ENCODE results near the gene CES1.
"Not testable (repeated sequence)": the region's sequence is repeated elsewhere in the genome, so short reads cannot be mapped to it uniquely, and the experiment has no call there.

CES1 gene

DNA sequence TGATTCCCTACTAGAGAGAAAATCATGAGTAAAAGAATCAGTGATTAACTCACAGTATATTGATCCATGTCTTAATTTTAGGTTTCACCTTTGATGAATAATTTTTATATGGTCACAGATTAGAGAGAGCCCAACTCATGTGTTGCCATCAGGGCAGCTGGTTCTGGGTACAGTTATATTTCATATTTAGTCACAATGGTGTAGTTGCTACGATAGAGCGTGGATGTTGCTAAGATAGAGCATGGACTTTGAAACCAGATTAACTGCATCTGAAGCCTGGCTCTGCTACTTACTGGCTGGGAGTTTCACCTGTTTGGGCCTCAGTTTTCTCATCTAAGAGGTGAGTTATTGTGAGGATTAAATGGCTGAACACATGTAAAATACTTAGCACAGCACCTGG, 18.7 kb downstream of the CES1 start:
- H3K27ac ChIP-seq (ENCODE audit: low read depth, low read length); H3K9ac ChIP-seq (ENCODE audit: low read length); H3K36me3 ChIP-seq (ENCODE audit: control insufficient read depth, insufficient read depth, low read length); H3K4me1 ChIP-seq (ENCODE audit: control insufficient read depth, insufficient read depth, low read length); H3K4me3 ChIP-seq (ENCODE audit: low read depth, low read length); H3K9me3 ChIP-seq (ENCODE audit: control insufficient read depth, insufficient read depth, low read depth, low read length): not testable (repeated sequence)
- H3K27me3 ChIP-seq (ENCODE audit: control insufficient read depth, insufficient read depth, low read length) = peaks cover 25% of the 10 kb centered on the region

DNA sequence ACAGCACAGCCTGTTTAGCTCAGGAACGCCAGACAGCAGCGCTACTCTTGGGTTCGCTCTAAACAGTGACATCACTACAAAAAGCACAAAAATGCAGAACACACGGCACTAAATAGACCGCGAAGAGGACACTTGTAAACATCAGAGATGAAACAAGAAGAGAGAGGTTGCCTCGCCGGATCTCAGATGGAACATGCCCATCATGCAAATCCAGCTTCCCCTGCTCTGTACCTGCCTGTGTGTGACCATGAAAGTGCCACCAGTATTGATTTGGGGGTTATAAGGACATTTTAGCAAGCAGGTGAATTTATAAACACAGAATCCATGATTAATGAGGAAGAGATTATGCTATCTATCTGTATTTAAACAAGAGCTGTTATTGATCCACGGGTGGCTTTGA, 19.2 kb downstream of the CES1 start:
- not testable (repeated sequence) for H3K4me3 ChIP-seq (ENCODE audit: low read depth, low read length); H3K4me1 ChIP-seq (ENCODE audit: control insufficient read depth, insufficient read depth, low read length); H3K36me3 ChIP-seq (ENCODE audit: control insufficient read depth, insufficient read depth, low read length); H3K27ac ChIP-seq (ENCODE audit: low read depth, low read length); H3K9me3 ChIP-seq (ENCODE audit: control insufficient read depth, insufficient read depth, low read depth, low read length); H3K9ac ChIP-seq (ENCODE audit: low read length)
- H3K27me3 ChIP-seq (ENCODE audit: control insufficient read depth, insufficient read depth, low read length) = peaks cover 26% of the 10 kb centered on the region

GRCh38 chr16:55812951-55813350, 19.9 kb downstream of the CES1 start:
- H3K9me3 ChIP-seq (ENCODE audit: control insufficient read depth, insufficient read depth, low read depth, low read length) = no peaks in the 10 kb centered on the region
- no peak overlapping the region for H3K9ac ChIP-seq (ENCODE audit: low read length)
- H3K36me3 ChIP-seq (ENCODE audit: control insufficient read depth, insufficient read depth, low read length) = no peaks in the 10 kb centered on the region
- no peaks in the 10 kb centered on the region; the same call in 1 of the 2 replicates for H3K4me1 ChIP-seq (ENCODE audit: control insufficient read depth, insufficient read depth, low read length)
- H3K27ac ChIP-seq (ENCODE audit: low read depth, low read length) = no peak overlapping the region
- H3K4me3 ChIP-seq (ENCODE audit: low read depth, low read length) = no peak overlapping the region
- H3K27me3 ChIP-seq (ENCODE audit: control insufficient read depth, insufficient read depth, low read length) = peaks cover 24% of the 10 kb centered on the region

DNA sequence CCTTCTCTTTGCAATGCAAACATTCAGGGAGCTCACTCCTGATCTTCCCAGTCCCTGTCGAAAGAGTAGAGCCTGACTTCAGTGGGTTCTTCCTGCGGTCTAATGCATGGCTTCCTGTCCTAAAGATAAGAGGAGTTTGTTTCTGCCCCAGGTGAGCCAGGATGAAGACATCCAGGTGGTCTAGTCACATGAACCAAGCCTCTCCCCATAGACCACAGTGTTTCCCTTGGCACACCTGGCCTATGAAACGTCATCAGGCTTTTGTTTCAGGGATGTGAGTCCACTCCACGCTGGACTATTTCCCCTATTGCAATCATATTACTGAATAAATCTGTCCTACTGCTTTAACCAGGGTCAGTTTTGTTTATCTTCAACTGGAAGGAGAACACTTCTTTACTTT, 21.1 kb downstream of the CES1 start:
- no peaks in the 10 kb centered on the region for H3K9me3 ChIP-seq (ENCODE audit: control insufficient read depth, insufficient read depth, low read depth, low read length)
- no peaks in the 10 kb centered on the region; the same call in 1 of the 2 replicates for H3K4me1 ChIP-seq (ENCODE audit: control insufficient read depth, insufficient read depth, low read length)
- no peak overlapping the region for H3K9ac ChIP-seq (ENCODE audit: low read length)
- peaks cover 16% of the 10 kb centered on the region for H3K27me3 ChIP-seq (ENCODE audit: control insufficient read depth, insufficient read depth, low read length)
- H3K4me3 ChIP-seq (ENCODE audit: low read depth, low read length) = no peak overlapping the region
- H3K27ac ChIP-seq (ENCODE audit: low read depth, low read length) = no peak overlapping the region
- no peaks in the 10 kb centered on the region for H3K36me3 ChIP-seq (ENCODE audit: control insufficient read depth, insufficient read depth, low read length)

- no peaks in the 10 kb centered on the region for H3K9me3 ChIP-seq (ENCODE audit: control insufficient read depth, insufficient read depth, low read depth, low read length)
- no peak overlapping the region for H3K27ac ChIP-seq (ENCODE audit: low read depth, low read length)
- H3K4me3 ChIP-seq (ENCODE audit: low read depth, low read length) = no peak overlapping the region
- H3K4me1 ChIP-seq (ENCODE audit: control insufficient read depth, insufficient read depth, low read length) = no peaks in the 10 kb centered on the region; the same call in 1 of the 2 replicates
- peaks cover 16% of the 10 kb centered on the region for H3K27me3 ChIP-seq (ENCODE audit: control insufficient read depth, insufficient read depth, low read length)
- no peaks in the 10 kb centered on the region for H3K36me3 ChIP-seq (ENCODE audit: control insufficient read depth, insufficient read depth, low read length)
- H3K9ac ChIP-seq (ENCODE audit: low read length) = no peak overlapping the region
These were observed 22.4 kb downstream of the CES1 start for GRCh38 chr16:55810451-55810961.

DNA sequence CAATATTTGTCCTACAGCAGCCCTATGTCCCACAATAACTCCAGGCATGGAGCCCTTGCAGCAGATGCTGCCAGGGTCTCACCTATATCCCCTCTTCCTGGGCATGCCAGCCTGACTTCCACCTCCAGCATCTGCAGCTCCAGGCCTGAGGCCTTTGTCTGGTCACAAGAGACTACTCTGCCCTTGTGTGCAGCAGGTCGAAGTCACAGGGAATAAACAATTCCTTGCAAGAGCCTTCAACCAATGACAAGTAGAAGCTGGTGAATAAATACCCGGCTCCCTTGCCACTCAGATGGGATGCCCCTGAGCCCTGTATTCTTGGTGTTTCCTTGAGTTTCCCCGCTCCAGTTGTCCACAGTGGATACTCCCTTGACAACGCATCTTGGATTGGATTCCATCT, 23.0 kb downstream of the CES1 start:
- Histone ChIP-seq H3K9me3 (ENCODE audit: control insufficient read depth, insufficient read depth, low read depth, low read length) (no peaks in the 10 kb centered on the region), H3K36me3 (ENCODE audit: control insufficient read depth, insufficient read depth, low read length) (no peaks in the 10 kb centered on the region), H3K27me3 (ENCODE audit: control insufficient read depth, insufficient read depth, low read length) (peaks cover 16% of the 10 kb centered on the region), H3K4me3 (ENCODE audit: low read depth, low read length) (no peak overlapping the region), H3K9ac (ENCODE audit: low read length) (no peak overlapping the region), H3K4me1 (ENCODE audit: control insufficient read depth, insufficient read depth, low read length) (no peaks in the 10 kb centered on the region; the same call in 1 of the 2 replicates), H3K27ac (ENCODE audit: low read depth, low read length) (no peak overlapping the region)

DNA sequence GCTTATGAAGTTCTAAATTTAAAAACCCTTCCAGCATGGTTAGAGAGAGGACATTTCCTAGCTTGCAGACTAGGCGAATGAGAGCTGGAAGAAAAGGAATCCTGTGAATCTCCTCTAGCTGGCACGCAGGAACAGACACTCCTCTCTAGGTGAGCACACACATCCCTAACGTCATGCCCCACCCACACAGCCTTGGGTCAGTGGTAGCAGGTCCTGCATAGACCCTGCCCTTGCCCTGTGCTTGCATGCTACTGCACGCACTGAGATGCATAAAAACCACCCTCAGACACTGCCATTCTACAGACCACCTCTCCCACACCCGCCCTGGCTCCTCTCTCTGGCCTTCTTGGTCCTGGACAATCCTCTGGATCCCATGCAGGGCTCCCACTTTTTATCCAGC, 23.5 kb downstream of the CES1 start:
- H3K4me1 ChIP-seq (ENCODE audit: control insufficient read depth, insufficient read depth, low read length) = no peaks in the 10 kb centered on the region; the same call in 1 of the 2 replicates
- H3K27ac ChIP-seq (ENCODE audit: low read depth, low read length) = no peak overlapping the region
- no peak overlapping the region for H3K9ac ChIP-seq (ENCODE audit: low read length)
- H3K9me3 ChIP-seq (ENCODE audit: control insufficient read depth, insufficient read depth, low read depth, low read length) = no peaks in the 10 kb centered on the region
- no peak overlapping the region for H3K4me3 ChIP-seq (ENCODE audit: low read depth, low read length)
- H3K36me3 ChIP-seq (ENCODE audit: control insufficient read depth, insufficient read depth, low read length) = no peaks in the 10 kb centered on the region
- H3K27me3 ChIP-seq (ENCODE audit: control insufficient read depth, insufficient read depth, low read length) = peaks cover 16% of the 10 kb centered on the region

GRCh38 chr16:55808286-55808685, 24.6 kb downstream of the CES1 start:
- H3K9ac ChIP-seq (ENCODE audit: low read length); H3K4me1 ChIP-seq (ENCODE audit: control insufficient read depth, insufficient read depth, low read length); H3K4me3 ChIP-seq (ENCODE audit: low read depth, low read length); H3K27ac ChIP-seq (ENCODE audit: low read depth, low read length); H3K9me3 ChIP-seq (ENCODE audit: control insufficient read depth, insufficient read depth, low read depth, low read length); H3K36me3 ChIP-seq (ENCODE audit: control insufficient read depth, insufficient read depth, low read length): not testable (repeated sequence)
- peaks cover 16% of the 10 kb centered on the region for H3K27me3 ChIP-seq (ENCODE audit: control insufficient read depth, insufficient read depth, low read length)

- H3K27ac ChIP-seq (ENCODE audit: low read depth, low read length); H3K9ac ChIP-seq (ENCODE audit: low read length); H3K36me3 ChIP-seq (ENCODE audit: control insufficient read depth, insufficient read depth, low read length): not testable (repeated sequence)
These were observed 27.8 kb downstream of the CES1 start for GRCh38 chr16:55805104-55805503.

DNA sequence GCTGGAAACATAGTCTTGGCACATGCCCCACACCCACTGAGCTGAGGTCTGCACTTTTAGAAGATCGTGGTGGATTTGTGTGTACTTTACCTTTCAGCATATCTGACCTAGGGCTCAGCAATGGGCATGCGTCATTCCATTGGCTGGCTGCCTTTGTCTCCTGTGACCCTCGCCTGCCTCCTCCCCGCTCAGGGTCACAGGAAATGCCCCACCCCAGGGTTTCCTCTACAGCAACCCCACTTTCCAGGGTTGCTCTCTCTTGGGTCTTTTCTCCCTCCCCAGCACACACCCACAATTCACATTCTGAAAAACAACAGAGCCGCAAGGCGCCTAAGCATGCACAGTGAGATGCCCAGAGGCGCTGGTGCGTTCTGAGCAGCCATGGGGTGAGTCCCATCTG, 29.2 kb downstream of the CES1 start:
- not testable (repeated sequence) for H3K27ac ChIP-seq (ENCODE audit: low read depth, low read length); H3K9ac ChIP-seq (ENCODE audit: low read length); H3K9me3 ChIP-seq (ENCODE audit: control insufficient read depth, insufficient read depth, low read depth, low read length); H3K36me3 ChIP-seq (ENCODE audit: control insufficient read depth, insufficient read depth, low read length); H3K4me1 ChIP-seq (ENCODE audit: control insufficient read depth, insufficient read depth, low read length); H3K27me3 ChIP-seq (ENCODE audit: control insufficient read depth, insufficient read depth, low read length); H3K4me3 ChIP-seq (ENCODE audit: low read depth, low read length)

More at GRCh38 chr16:55805104-55805503, 27.8 kb downstream of the CES1 start:
- H3K4me1 ChIP-seq (ENCODE audit: control insufficient read depth, insufficient read depth, low read length); H3K4me3 ChIP-seq (ENCODE audit: low read depth, low read length); H3K9me3 ChIP-seq (ENCODE audit: control insufficient read depth, insufficient read depth, low read depth, low read length); H3K27me3 ChIP-seq (ENCODE audit: control insufficient read depth, insufficient read depth, low read length): not testable (repeated sequence)

GRCh38 chr16:55792934-55793374, 39.9 kb downstream of the CES1 start:
- not testable (repeated sequence) for H3K4me1 ChIP-seq (ENCODE audit: control insufficient read depth, insufficient read depth, low read length); H3K4me3 ChIP-seq (ENCODE audit: low read depth, low read length); H3K27ac ChIP-seq (ENCODE audit: low read depth, low read length); H3K36me3 ChIP-seq (ENCODE audit: control insufficient read depth, insufficient read depth, low read length); H3K9ac ChIP-seq (ENCODE audit: low read length); H3K27me3 ChIP-seq (ENCODE audit: control insufficient read depth, insufficient read depth, low read length); H3K9me3 ChIP-seq (ENCODE audit: control insufficient read depth, insufficient read depth, low read depth, low read length)

GRCh38 chr16:55791512-55791911, 41.4 kb downstream of the CES1 start:
- H3K27me3 ChIP-seq (ENCODE audit: control insufficient read depth, insufficient read depth, low read length); H3K9ac ChIP-seq (ENCODE audit: low read length); H3K4me1 ChIP-seq (ENCODE audit: control insufficient read depth, insufficient read depth, low read length); H3K36me3 ChIP-seq (ENCODE audit: control insufficient read depth, insufficient read depth, low read length); H3K4me3 ChIP-seq (ENCODE audit: low read depth, low read length); H3K27ac ChIP-seq (ENCODE audit: low read depth, low read length); H3K9me3 ChIP-seq (ENCODE audit: control insufficient read depth, insufficient read depth, low read depth, low read length): not testable (repeated sequence)
